ENCODE measurements around the gene YWHAB.

Gene YWHAB

DNA sequence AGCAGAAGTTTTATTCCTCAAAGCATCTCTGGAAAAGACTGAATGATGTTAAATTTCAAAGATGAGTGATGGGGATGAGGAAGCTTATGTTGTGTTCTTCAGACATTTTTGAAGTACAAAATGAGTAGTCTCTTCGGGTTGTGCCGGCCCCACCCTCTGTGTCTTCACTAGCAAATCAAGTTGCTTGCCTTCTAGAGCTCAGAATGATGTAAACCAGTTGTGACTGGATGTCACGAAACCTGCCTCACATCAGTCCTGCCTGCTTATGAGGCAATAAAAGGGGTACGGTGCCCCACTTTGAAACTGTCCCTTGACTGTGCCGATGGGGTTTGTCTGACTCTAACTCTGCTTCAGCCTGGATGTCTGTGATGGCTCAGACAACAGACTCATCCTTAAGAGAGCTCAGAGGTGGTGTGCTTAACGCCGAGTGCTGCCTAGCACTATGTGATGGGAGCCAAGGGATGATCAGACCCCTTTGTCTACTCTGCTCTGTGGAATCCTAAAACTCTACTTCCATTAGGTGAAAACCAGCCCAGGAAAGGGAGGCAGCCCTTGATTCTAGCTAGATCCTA, 55.7 kb downstream of the YWHAB start:
- Histone ChIP-seq H2AFZ (ENCODE audit: low read length) (no peak overlapping the region), H4K20me1 (ENCODE audit: insufficient read depth, low read length) (no peaks in the 10 kb centered on the region), H3K4me3 (ENCODE audit: low read depth, low read length, poor library complexity, severe bottlenecking) (no peak overlapping the region), H3K9me2 (ENCODE audit: low read depth, low read length) (no peaks in the 10 kb centered on the region), H3K27me3 (ENCODE audit: insufficient read depth, low read length) (no peaks in the 10 kb centered on the region), H3K4me2 (ENCODE audit: low read length) (no peak overlapping the region), H3K4me1 (ENCODE audit: insufficient read depth, low read length, severe bottlenecking) (no peaks in the 10 kb centered on the region), H3K79me2 (ENCODE audit: insufficient read depth, low read length) (no peaks in the 10 kb centered on the region), H3F3A (ENCODE audit: insufficient read depth, low read length) (no peaks in the 10 kb centered on the region), H3K9ac (ENCODE audit: low read length) (no peak overlapping the region), H3K9me3 (ENCODE audit: low read length) (no peaks in the 10 kb centered on the region), H3K27ac (ENCODE audit: low read depth, low read length, poor library complexity, severe bottlenecking) (no peak overlapping the region), H3K36me3 (ENCODE audit: insufficient read depth, low read length) (peaks cover 98% of the 10 kb centered on the region)
- TF ChIP-seq, protein P1, sequence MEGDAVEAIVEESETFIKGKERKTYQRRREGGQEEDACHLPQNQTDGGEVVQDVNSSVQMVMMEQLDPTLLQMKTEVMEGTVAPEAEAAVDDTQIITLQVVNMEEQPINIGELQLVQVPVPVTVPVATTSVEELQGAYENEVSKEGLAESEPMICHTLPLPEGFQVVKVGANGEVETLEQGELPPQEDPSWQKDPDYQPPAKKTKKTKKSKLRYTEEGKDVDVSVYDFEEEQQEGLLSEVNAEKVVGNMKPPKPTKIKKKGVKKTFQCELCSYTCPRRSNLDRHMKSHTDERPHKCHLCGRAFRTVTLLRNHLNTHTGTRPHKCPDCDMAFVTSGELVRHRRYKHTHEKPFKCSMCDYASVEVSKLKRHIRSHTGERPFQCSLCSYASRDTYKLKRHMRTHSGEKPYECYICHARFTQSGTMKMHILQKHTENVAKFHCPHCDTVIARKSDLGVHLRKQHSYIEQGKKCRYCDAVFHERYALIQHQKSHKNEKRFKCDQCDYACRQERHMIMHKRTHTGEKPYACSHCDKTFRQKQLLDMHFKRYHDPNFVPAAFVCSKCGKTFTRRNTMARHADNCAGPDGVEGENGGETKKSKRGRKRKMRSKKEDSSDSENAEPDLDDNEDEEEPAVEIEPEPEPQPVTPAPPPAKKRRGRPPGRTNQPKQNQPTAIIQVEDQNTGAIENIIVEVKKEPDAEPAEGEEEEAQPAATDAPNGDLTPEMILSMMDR (IDR thresholded peaks at IDR 0.05; ENCODE audit: low read length), result no peak
- TF ChIP-seq EZH2 (IDR thresholded peaks at IDR 0.05; ENCODE audit: borderline replicate concordance, low read length), result no peak

DNA sequence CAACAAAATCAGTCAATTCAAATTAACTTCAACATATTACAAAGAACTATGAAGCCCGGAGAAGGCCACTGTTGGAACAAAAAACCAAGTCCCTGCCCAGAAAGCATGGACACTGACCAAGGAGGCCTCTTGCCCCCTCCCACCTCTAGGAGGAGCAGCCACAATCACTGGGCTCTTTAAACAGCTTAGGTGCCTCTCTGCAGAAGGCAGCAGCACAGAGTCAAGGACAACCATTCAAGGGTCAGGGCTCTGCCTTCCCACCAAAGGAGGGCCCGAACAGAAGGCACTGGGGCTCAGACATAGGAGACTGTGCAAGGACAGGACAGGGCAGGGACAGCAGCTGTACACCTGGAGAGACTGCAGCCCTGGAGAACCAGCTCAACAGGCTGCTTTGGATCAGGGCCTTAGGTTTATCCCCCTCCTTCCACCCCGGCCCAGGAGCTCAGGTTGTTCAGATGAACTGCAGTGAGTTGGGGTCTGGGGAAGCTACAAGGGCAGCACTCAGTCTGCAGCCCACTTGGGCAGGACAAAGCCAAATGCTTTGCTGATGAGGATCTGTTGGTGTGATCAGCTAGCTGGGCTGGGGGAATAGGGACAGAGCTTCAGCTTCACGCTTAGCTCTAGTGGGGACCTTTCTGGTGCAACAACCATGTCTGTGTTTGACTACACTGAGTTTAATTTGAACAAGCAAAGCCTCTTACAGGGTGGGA, 56.9 kb downstream of the YWHAB start:
- H3K4me2 ChIP-seq (ENCODE audit: low read length), result no peak overlapping the region
- no peaks in the 10 kb centered on the region for H3K4me1 ChIP-seq (ENCODE audit: insufficient read depth, low read length, severe bottlenecking)
- H3K9ac ChIP-seq (ENCODE audit: low read length), result no peak overlapping the region
- no peak for TF ChIP-seq EZH2 (IDR thresholded peaks at IDR 0.05; ENCODE audit: borderline replicate concordance, low read length)
- TF ChIP-seq, protein P1 (IDR thresholded peaks at IDR 0.05; ENCODE audit: low read length), result no peak
- no peaks in the 10 kb centered on the region for H4K20me1 ChIP-seq (ENCODE audit: insufficient read depth, low read length)
- H3K9me3 ChIP-seq (ENCODE audit: low read length), result no peaks in the 10 kb centered on the region
- H3K4me3 ChIP-seq (ENCODE audit: low read depth, low read length, poor library complexity, severe bottlenecking), result no peak overlapping the region
- no peaks in the 10 kb centered on the region for H3K9me2 ChIP-seq (ENCODE audit: low read depth, low read length)
- no peaks in the 10 kb centered on the region for H3K27me3 ChIP-seq (ENCODE audit: insufficient read depth, low read length)
- H3K27ac ChIP-seq (ENCODE audit: low read depth, low read length, poor library complexity, severe bottlenecking), result no peak overlapping the region
- no peaks in the 10 kb centered on the region for H3K79me2 ChIP-seq (ENCODE audit: insufficient read depth, low read length)
- H2AFZ ChIP-seq (ENCODE audit: low read length), result no peak overlapping the region
- H3F3A ChIP-seq (ENCODE audit: insufficient read depth, low read length), result no peaks in the 10 kb centered on the region
- peaks cover 99% of the 10 kb centered on the region for H3K36me3 ChIP-seq (ENCODE audit: insufficient read depth, low read length)

DNA sequence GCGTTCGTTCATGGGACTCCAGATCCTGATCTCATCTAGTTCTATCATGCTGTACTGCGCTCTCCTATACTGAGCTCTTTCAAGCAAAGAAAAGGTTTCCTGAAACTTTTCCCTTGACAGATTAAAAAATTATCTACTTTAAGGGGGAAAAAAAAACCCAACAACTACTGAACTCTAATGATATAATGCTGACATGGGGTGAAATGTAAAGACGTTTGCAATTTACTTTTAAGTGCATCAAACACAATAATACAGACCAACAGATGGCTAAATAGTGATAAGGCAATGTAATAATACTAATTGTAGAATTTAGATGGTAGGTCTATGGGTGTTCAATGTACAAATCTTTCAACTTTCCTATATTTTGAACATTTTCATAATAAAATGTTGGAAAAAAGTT, 58.3 kb downstream of the YWHAB start:
- no peak overlapping the region for H3K4me2 ChIP-seq (ENCODE audit: low read length)
- H3K36me3 ChIP-seq (ENCODE audit: insufficient read depth, low read length), result peaks cover 99% of the 10 kb centered on the region
- no peaks in the 10 kb centered on the region for H3K9me3 ChIP-seq (ENCODE audit: low read length)
- no peaks in the 10 kb centered on the region for H3K4me1 ChIP-seq (ENCODE audit: insufficient read depth, low read length, severe bottlenecking)
- H3K27me3 ChIP-seq (ENCODE audit: insufficient read depth, low read length), result no peaks in the 10 kb centered on the region
- no peak overlapping the region for H3K4me3 ChIP-seq (ENCODE audit: low read depth, low read length, poor library complexity, severe bottlenecking)
- no peaks in the 10 kb centered on the region for H3K9me2 ChIP-seq (ENCODE audit: low read depth, low read length)
- no peaks in the 10 kb centered on the region for H3F3A ChIP-seq (ENCODE audit: insufficient read depth, low read length)
- no peaks in the 10 kb centered on the region for H4K20me1 ChIP-seq (ENCODE audit: insufficient read depth, low read length)
- H3K79me2 ChIP-seq (ENCODE audit: insufficient read depth, low read length), result no peaks in the 10 kb centered on the region
- H3K9ac ChIP-seq (ENCODE audit: low read length), result no peak overlapping the region
- no peak overlapping the region for H3K27ac ChIP-seq (ENCODE audit: low read depth, low read length, poor library complexity, severe bottlenecking)
- no peak overlapping the region for H2AFZ ChIP-seq (ENCODE audit: low read length)
- no peak for TF ChIP-seq EZH2 (IDR thresholded peaks at IDR 0.05; ENCODE audit: borderline replicate concordance, low read length)
- TF ChIP-seq, protein P1 (IDR thresholded peaks at IDR 0.05; ENCODE audit: low read length), result no peak

All from OCI-LY1 (cell line).